Measurements from ENCODE around the gene VGLL4. TPM values are rescaled to one million over a fixed set of nuclear protein-coding genes. Genes with fewer than 3 reads are reported as not detected.
A peak's percentile ranks its signal among the peaks of the same experiment; 100 is the strongest.

VGLL4 gene
- total RNA-seq, 1 donor from 2014 or later: 29.4 TPM

GRCh38 chr3:11619946-11620652 lies 23.6 kb downstream of the VGLL4 start:
- no peak overlapping the region for H3K27ac Mint-ChIP-seq (ENCODE audit: unreplicated experiment)
- no peaks in the 10 kb centered on the region for H3K27me3 Mint-ChIP-seq (ENCODE audit: unreplicated experiment)
- no peak for DNase-seq
- no peaks in the 10 kb centered on the region for H3K36me3 Mint-ChIP-seq (ENCODE audit: unreplicated experiment)
- TF ChIP-seq CTCF (IDR thresholded peaks at IDR 0.05; ENCODE audit: partially characterized antibody, unreplicated experiment): no peak
- H3K4me3 Mint-ChIP-seq (ENCODE audit: unreplicated experiment): no peak overlapping the region
- peaks cover 2% of the 10 kb centered on the region for H3K9me3 Mint-ChIP-seq (ENCODE audit: unreplicated experiment)
- H3K4me1 Mint-ChIP-seq (ENCODE audit: low read depth, unreplicated experiment): peaks cover 48% of the 10 kb centered on the region

- no peak for DNase-seq
- Mint-ChIP-seq H3K36me3 (ENCODE audit: unreplicated experiment) (no peaks in the 10 kb centered on the region), H3K27me3 (ENCODE audit: unreplicated experiment) (no peaks in the 10 kb centered on the region), H3K27ac (ENCODE audit: unreplicated experiment) (no peak overlapping the region), H3K4me3 (ENCODE audit: unreplicated experiment) (no peak overlapping the region), H3K4me1 (ENCODE audit: low read depth, unreplicated experiment) (peaks cover 48% of the 10 kb centered on the region), H3K9me3 (ENCODE audit: unreplicated experiment) (peaks cover 2% of the 10 kb centered on the region)
- no peak for TF ChIP-seq CTCF (IDR thresholded peaks at IDR 0.05; ENCODE audit: partially characterized antibody, unreplicated experiment)
Observed at GRCh38 chr3:11619461-11619860, 24.3 kb downstream of the VGLL4 start.

DNA sequence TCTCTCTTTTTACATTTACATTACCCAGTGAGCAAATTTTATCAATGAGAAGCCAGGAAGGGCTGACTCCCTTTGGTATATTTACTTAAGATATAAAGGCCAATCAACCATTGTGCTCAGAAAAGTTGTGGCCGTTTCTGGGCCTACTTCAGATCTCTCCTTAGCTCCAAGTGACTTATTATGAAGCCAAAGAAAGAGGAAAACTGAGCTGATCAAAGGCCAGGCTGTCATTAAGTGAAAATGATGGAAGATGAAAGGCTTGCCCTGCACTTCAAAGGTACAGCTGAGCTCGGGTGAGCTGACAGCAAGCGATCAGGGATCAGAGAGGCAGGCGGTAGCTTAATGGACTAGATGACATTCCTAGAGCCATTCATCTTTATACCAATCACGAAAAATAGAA lies 24.8 kb downstream of the VGLL4 start:
- Mint-ChIP-seq H3K4me3 (ENCODE audit: unreplicated experiment) (no peak overlapping the region), H3K4me1 (ENCODE audit: low read depth, unreplicated experiment) (peaks cover 51% of the 10 kb centered on the region), H3K9me3 (ENCODE audit: unreplicated experiment) (peaks cover 2% of the 10 kb centered on the region), H3K27me3 (ENCODE audit: unreplicated experiment) (no peaks in the 10 kb centered on the region), H3K27ac (ENCODE audit: unreplicated experiment) (no peak overlapping the region), H3K36me3 (ENCODE audit: unreplicated experiment) (no peaks in the 10 kb centered on the region)
- DNase-seq: no peak
- TF ChIP-seq CTCF (IDR thresholded peaks at IDR 0.05; ENCODE audit: partially characterized antibody, unreplicated experiment): no peak

DNA sequence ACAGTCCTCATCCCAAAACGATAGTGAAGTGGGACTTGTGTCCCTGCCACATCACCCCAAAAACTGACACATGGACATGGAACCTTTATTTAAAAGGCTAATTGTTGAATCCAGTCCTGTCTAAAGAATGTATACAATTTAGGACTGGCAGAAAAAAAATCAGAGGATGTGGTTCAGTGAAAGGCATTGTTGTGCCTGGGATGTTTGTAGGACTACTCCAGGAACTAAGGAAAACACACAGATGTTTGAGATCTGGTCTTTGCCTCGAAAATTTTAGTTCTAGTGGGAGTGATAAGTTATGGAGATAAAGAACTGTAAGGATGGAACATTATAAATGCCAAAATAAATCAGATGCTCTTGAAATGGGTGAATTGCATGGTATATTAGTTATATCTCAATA lies 27.2 kb downstream of the VGLL4 start:
- Mint-ChIP-seq H3K36me3 (ENCODE audit: unreplicated experiment) (no peaks in the 10 kb centered on the region), H3K27ac (ENCODE audit: unreplicated experiment) (no peak overlapping the region), H3K4me3 (ENCODE audit: unreplicated experiment) (peak overlapping the region; percentile 17), H3K9me3 (ENCODE audit: unreplicated experiment) (peaks cover 2% of the 10 kb centered on the region), H3K27me3 (ENCODE audit: unreplicated experiment) (no peaks in the 10 kb centered on the region), H3K4me1 (ENCODE audit: low read depth, unreplicated experiment) (peaks cover 60% of the 10 kb centered on the region)
- DNase-seq: no peak
- no peak for TF ChIP-seq CTCF (IDR thresholded peaks at IDR 0.05; ENCODE audit: partially characterized antibody, unreplicated experiment)

GRCh38 chr3:11613851-11614487 lies 29.7 kb downstream of the VGLL4 start:
- H3K4me3 Mint-ChIP-seq (ENCODE audit: unreplicated experiment): no peak overlapping the region
- peaks cover 2% of the 10 kb centered on the region for H3K27me3 Mint-ChIP-seq (ENCODE audit: unreplicated experiment)
- peak overlapping the region; percentile 41 for H3K27ac Mint-ChIP-seq (ENCODE audit: unreplicated experiment)
- H3K9me3 Mint-ChIP-seq (ENCODE audit: unreplicated experiment): peaks cover 2% of the 10 kb centered on the region
- DNase-seq: no peak
- TF ChIP-seq CTCF (IDR thresholded peaks at IDR 0.05; ENCODE audit: partially characterized antibody, unreplicated experiment): no peak
- H3K36me3 Mint-ChIP-seq (ENCODE audit: unreplicated experiment): no peaks in the 10 kb centered on the region
- peaks cover 70% of the 10 kb centered on the region for H3K4me1 Mint-ChIP-seq (ENCODE audit: low read depth, unreplicated experiment)

Data from glutamatergic neuron (in vitro differentiated cells).